Thoracic aorta (tissue), 2 donors: ENCODE measurements around the gene CENPO. TPM values are rescaled to one million over a fixed set of nuclear protein-coding genes. Genes with fewer than 3 reads are reported as not detected.

ENCODE experiments used
- ATAC-seq: fragments of 150-250 bp; one replicate; pipeline ENCODE4 v1.8.0; 2017; ENCODE audit warnings: low read depth; ENCODE audit not compliant: insufficient number of reproducible peaks, low FRiP score
- DNase-seq: peaks from one replicate; pipeline ENCODE4 v3.0.0-alpha.2; 2020; ENCODE audit warnings: low spot score
- H3K27ac ChIP-seq, 2 donors: fragments of 200-600 bp; sonication (generic); 1 replicate in 1 of 2; 2 replicates in 1 of 2; pipeline ENCODE4 v1.5.1; 2016; ENCODE audit warnings: mild to moderate bottlenecking in 2 of 2, moderate library complexity in 2 of 2
- H3K27me3 ChIP-seq: fragments of 200-600 bp; sonication (generic); replicated peaks from 2 replicates; pipeline ENCODE4 v1.6.0; 2016; ENCODE audit warnings: mild to moderate bottlenecking; ENCODE audit not compliant: insufficient read depth
- H3K36me3 ChIP-seq: fragments of 200-600 bp; sonication (generic); one replicate; pipeline ENCODE4 v1.5.1; 2016
- H3K4me1 ChIP-seq, 2 donors: fragments of 200-600 bp; sonication (generic); 1 replicate in 1 of 2; 2 replicates in 1 of 2; pipeline versions ENCODE4 v1.5.1 to v1.6.0; 2016; ENCODE audit warnings: low read depth in 2 of 2, mild to moderate bottlenecking in 1 of 2; ENCODE audit not compliant: control insufficient read depth in 1 of 2
- H3K4me3 ChIP-seq: fragments of 200-600 bp; sonication (generic); 2 replicates; pipeline ENCODE4 v1.5.1; 2016; ENCODE audit warnings: mild to moderate bottlenecking
- H3K9me3 ChIP-seq: fragments of 200-600 bp; sonication (generic); 2 replicates; pipeline ENCODE4 v1.5.1; 2016
- total RNA-seq, 2 donors: library from RNA; depleted of rRNA; stranded (reverse); fragments of >200 nt; gene quantifications; one replicate each; pipeline versions ENCODE4 v1.1.0 to v1.2.3, GENCODE V29; 2016
- TF ChIP-seq, protein P1 (sequence below): fragments of 200-600 bp; sonication (generic); IDR thresholded peaks from one replicate; pipeline ENCODE4 v1.5.1; 2019; ENCODE audit warnings: antibody characterized with exemption

The CENPO gene
- total RNA-seq, 2 donors from 2014 or later, result 2.5 to 9.2 TPM

DNA sequence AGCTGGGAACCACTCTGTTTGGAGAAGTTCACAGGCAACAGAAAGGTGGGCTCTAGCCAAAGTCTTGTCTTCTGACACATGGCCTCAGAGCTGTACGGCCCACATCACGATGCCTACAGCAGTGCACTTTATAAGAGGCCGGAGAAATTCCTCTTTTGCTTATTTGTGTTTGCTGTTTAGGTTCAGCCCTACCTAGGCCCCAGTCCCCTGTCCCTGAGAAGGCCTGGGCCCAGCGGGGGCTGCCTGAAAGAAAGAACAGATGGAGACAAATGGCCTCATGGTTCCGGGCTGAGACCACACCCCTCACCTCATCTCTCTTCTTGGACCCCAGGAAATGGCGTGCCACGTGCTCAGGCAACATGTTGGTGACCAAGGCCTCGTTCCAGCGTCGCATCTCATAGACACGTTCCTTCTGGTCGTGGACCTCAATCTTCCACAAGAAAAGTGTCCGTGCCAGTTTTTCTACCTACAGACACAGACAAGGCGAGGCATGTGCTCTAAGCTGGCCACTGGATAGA lies 30.9 kb downstream of the CENPO start:
- no peak overlapping the region for H3K4me3 ChIP-seq
- no peak for DNase-seq
- peaks cover 7% of the 10 kb centered on the region for H3K36me3 ChIP-seq
- no peak for ATAC-seq
- no peaks in the 10 kb centered on the region for H3K9me3 ChIP-seq
- TF ChIP-seq, protein P1, sequence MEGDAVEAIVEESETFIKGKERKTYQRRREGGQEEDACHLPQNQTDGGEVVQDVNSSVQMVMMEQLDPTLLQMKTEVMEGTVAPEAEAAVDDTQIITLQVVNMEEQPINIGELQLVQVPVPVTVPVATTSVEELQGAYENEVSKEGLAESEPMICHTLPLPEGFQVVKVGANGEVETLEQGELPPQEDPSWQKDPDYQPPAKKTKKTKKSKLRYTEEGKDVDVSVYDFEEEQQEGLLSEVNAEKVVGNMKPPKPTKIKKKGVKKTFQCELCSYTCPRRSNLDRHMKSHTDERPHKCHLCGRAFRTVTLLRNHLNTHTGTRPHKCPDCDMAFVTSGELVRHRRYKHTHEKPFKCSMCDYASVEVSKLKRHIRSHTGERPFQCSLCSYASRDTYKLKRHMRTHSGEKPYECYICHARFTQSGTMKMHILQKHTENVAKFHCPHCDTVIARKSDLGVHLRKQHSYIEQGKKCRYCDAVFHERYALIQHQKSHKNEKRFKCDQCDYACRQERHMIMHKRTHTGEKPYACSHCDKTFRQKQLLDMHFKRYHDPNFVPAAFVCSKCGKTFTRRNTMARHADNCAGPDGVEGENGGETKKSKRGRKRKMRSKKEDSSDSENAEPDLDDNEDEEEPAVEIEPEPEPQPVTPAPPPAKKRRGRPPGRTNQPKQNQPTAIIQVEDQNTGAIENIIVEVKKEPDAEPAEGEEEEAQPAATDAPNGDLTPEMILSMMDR, result no peak
- no peak overlapping the region for H3K27ac ChIP-seq
- H3K27me3 ChIP-seq, result no peaks in the 10 kb centered on the region
- no peaks in the 10 kb centered on the region for H3K4me1 ChIP-seq

DNA sequence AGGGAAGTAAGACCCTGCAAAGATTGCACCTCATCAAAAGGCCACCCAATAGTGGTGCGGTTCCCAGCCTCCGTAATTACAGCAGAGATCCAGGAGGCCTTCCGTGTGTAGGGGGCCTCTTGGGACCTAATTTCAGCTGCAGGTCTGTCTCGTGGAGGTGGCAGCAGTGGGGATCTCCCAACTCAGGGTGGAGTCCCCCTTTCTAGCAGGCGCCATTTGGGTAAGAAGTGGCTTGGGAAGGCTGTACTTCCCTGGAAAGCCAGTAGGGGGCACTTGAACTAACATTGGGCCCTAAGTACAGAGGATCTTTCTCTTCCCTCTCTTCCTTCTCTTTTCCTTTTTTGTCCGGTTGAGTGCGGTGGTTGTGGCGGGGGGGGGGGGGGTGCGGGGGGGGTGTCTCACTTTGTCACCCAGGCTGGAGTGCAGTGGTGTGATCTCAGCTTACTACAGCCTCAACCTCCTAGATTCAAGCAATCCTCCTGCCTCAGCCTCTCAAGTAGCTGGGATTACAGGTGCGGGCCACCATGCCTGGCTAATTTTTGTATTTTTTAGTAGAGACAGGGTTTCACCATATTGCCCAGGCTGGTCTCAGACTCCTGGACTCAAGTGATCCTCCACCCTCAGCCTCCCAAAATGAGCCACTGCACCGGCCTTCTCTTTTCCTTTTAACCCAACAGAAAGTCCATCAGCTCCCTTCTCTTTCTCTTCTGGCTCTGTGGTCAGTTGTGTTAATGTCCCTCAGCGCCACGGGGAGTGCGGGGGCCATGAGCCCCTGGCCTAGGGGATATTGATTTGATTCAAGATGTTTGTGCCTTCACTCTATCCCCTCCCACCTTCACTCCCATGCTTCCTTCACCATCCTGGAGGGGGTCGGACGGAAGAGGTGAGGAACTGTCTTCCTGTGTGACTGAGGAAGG lies 32.0 kb downstream of the CENPO start:
- no peaks in the 10 kb centered on the region for H3K4me1 ChIP-seq
- TF ChIP-seq, protein P1, result peak; percentile 41
- H3K27me3 ChIP-seq, result no peaks in the 10 kb centered on the region
- H3K9me3 ChIP-seq, result no peaks in the 10 kb centered on the region
- peaks cover 7% of the 10 kb centered on the region for H3K36me3 ChIP-seq
- DNase-seq (no peak), ATAC-seq (no peak)
- H3K27ac ChIP-seq, result no peak overlapping the region
- no peak overlapping the region for H3K4me3 ChIP-seq

DNA sequence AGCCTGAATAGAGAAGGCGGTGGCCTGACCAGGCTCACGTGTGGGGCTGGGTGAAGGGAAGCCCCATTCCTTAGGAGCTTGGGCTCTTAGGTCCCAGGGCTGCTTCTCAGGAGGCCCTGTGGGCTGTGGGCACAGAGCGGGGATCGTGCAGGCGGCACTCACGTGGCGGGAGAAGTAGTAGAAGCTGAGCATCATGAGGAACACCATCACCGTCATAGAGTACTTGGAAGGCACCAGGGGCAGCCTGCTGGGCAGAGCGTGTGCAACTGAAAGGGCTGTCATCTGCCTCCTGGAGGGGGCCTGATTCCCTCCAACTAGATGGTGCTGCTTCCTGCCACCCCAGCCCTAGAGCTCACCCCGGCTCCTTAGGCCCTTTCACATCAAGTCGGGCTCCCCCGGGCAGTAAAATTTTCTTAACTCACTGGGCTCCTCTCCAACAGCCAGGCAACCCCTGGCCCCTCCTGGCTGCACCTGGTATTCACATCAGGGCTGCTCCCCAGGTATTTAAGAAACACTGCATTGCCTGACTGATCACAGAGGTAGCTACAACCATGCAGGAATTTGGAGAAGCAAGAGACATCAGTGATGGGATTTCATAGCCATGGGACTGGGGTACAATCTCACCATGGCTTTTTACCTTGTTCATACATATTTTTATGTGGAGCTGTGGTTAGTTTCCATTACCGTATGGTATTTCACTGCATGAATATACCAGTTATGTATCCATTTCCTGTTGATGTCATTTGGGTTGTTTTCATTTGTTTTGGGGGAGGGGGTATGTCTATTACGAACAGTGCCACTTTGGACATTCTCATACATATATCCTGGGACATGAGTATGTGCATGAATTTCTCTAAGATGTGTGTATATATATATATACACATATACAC lies 32.9 kb downstream of the CENPO start:
- Histone ChIP-seq H3K4me3 (no peak overlapping the region), H3K9me3 (no peaks in the 10 kb centered on the region), H3K4me1 (no peaks in the 10 kb centered on the region), H3K27me3 (no peaks in the 10 kb centered on the region), H3K36me3 (peaks cover 7% of the 10 kb centered on the region), H3K27ac (no peak overlapping the region)
- DNase-seq (no peak), ATAC-seq (no peak)
- TF ChIP-seq, protein P1, result no peak

DNA sequence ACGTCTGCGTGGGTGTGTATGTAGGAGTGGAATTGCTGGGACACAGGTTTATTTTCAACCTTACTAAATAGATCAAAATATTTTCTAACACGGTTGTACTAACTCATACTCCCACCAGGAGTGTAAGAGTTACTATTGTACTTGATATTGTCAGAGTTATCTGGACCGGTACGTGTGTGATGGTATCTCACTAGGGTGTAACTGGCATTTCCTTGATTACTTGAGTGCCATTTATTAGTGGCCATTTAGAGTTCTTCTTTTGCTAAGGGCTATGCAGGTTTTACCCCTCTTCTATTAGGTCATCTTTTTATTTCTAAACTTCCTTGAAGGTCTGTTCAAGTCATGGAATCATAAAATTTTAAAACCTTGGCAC lies 33.5 kb downstream of the CENPO start:
- H3K27me3 ChIP-seq, result no peaks in the 10 kb centered on the region
- no peak for DNase-seq

More for the DNA sequence above, 33.5 kb downstream of the CENPO start:
- Histone ChIP-seq H3K36me3 (peaks cover 7% of the 10 kb centered on the region), H3K9me3 (no peaks in the 10 kb centered on the region), H3K27ac (no peak overlapping the region), H3K4me1 (no peaks in the 10 kb centered on the region), H3K4me3 (no peak overlapping the region)
- TF ChIP-seq, protein P1, result no peak
- no peak for ATAC-seq
